Measurements from ENCODE around the gene MSH6. TPM values are rescaled to one million over a fixed set of nuclear protein-coding genes. Genes with fewer than 3 reads are reported as not detected.

The MSH6 gene
- total RNA-seq, 6 experiments from 2014 or later, result 19.7 to 34.7 (median 23.0) TPM

GRCh38 chr2:47799031-47799609, 16.2 kb downstream of the MSH6 start:
- WGBS (ENCODE audit: insufficient coverage, low coverage, low lambda C conversion rate, missing lambda C conversion rate), result 89% methylated on average over 6 of the region's 6 CpGs

GRCh38 chr2:47801118-47801517, 18.2 kb downstream of the MSH6 start:
- no peak overlapping the region for H3K27ac ChIP-seq
- H3K4me1 ChIP-seq, result no peaks in the 10 kb centered on the region
- intact Hi-C loops (cut with DNase I), result no loop called here
- peaks cover 0 to 10% (median 0%) of the 10 kb centered on the region in 4 donors for H3K9me3 ChIP-seq
- WGBS (ENCODE audit: insufficient coverage, low coverage, low lambda C conversion rate, missing lambda C conversion rate), result 94% methylated on average over 3 of the region's 3 CpGs
- DNase-seq (no peak), ATAC-seq (no peak)
- H3K36me3 ChIP-seq, result peaks cover 0 to 84% (median 30%) of the 10 kb centered on the region in 4 donors
- no peak for TF ChIP-seq CTCF (IDR thresholded peaks at IDR 0.05)
- no peak for TF ChIP-seq POLR2A (IDR thresholded peaks at IDR 0.05)
- no peaks in the 10 kb centered on the region for H3K27me3 ChIP-seq
- H3K4me3 ChIP-seq, result no peak overlapping the region

More at GRCh38 chr2:47799031-47799609, 16.2 kb downstream of the MSH6 start:
- H3K9me3 ChIP-seq, result peaks cover 0 to 10% (median 0%) of the 10 kb centered on the region in 4 donors
- no peaks in the 10 kb centered on the region for H3K27me3 ChIP-seq
- H3K4me1 ChIP-seq, result no peaks in the 10 kb centered on the region
- peaks cover 0 to 69% (median 18%) of the 10 kb centered on the region in 4 donors for H3K36me3 ChIP-seq
- DNase-seq (no peak), ATAC-seq (no peak)
- H3K4me3 ChIP-seq, result no peak overlapping the region
- H3K27ac ChIP-seq, result no peak overlapping the region
- intact Hi-C loops (cut with DNase I), result no loop called here
- TF ChIP-seq CTCF (IDR thresholded peaks at IDR 0.05) (no peak), POLR2A (IDR thresholded peaks at IDR 0.05) (no peak)

- DNase-seq (no peak), ATAC-seq (no peak)
- H3K27ac ChIP-seq, result no peak overlapping the region
- peaks cover 0 to 89% (median 39%) of the 10 kb centered on the region in 4 donors for H3K36me3 ChIP-seq
- H3K4me3 ChIP-seq, result no peak overlapping the region
- no peaks in the 10 kb centered on the region for H3K27me3 ChIP-seq
- TF ChIP-seq CTCF (IDR thresholded peaks at IDR 0.05), result no peak
- no peak for TF ChIP-seq POLR2A (IDR thresholded peaks at IDR 0.05)
- intact Hi-C loops (cut with DNase I), result no loop called here
- 99% methylated on average over 7 of the region's 7 CpGs for WGBS (ENCODE audit: insufficient coverage, low coverage, low lambda C conversion rate, missing lambda C conversion rate)
- peaks cover 0 to 10% (median 0%) of the 10 kb centered on the region in 4 donors for H3K9me3 ChIP-seq
- H3K4me1 ChIP-seq, result no peaks in the 10 kb centered on the region
Observed at GRCh38 chr2:47803363-47803762, 20.4 kb downstream of the MSH6 start.

- no peak overlapping the region for H3K4me3 ChIP-seq
- no peak overlapping the region for H3K27ac ChIP-seq
- TF ChIP-seq POLR2A (IDR thresholded peaks at IDR 0.05) (no peak), CTCF (IDR thresholded peaks at IDR 0.05) (no peak)
- WGBS (ENCODE audit: insufficient coverage, low coverage, low lambda C conversion rate, missing lambda C conversion rate), result 69% methylated on average over 1 of the region's 1 CpG
- peaks cover 0 to 10% (median 0%) of the 10 kb centered on the region in 4 donors for H3K9me3 ChIP-seq
- intact Hi-C loops (cut with DNase I), result no loop called here
- no peak for DNase-seq
- H3K36me3 ChIP-seq, result peaks cover 0 to 91% (median 41%) of the 10 kb centered on the region in 4 donors
- H3K27me3 ChIP-seq, result no peaks in the 10 kb centered on the region
- no peak for ATAC-seq
- H3K4me1 ChIP-seq, result no peaks in the 10 kb centered on the region
Observed at GRCh38 chr2:47803770-47804169, 20.8 kb downstream of the MSH6 start.
